Spleen (tissue), 11 donors: Measurements from ENCODE around the gene VSIG10L2. TPM values are rescaled to one million over a fixed set of nuclear protein-coding genes. Genes with fewer than 3 reads are reported as not detected.
A peak's percentile ranks its signal among the peaks of the same experiment; 100 is the strongest.

Experiments
- DNase-seq: peaks from one replicate; pipeline ENCODE4 v3.0.0-alpha.2; 2020
- H3K27ac ChIP-seq, 8 donors: fragments of 200-600 bp; sonication (generic) in 7 of 8; 1 replicate in 4 of 8; 2 replicates in 4 of 8; pipeline versions ENCODE4 v1.5.0 to v1.8.0; 2016 to 2021; ENCODE audit warnings: inconsistent platforms in 4 of 8, mild to moderate bottlenecking in 4 of 8, moderate library complexity in 1 of 8
- H3K27me3 ChIP-seq, 7 donors: fragments of 200-600 bp; sonication (generic) in 6 of 7; replicated peaks in 1 of 7; 1 replicate in 4 of 7; 2 replicates in 3 of 7; pipeline versions ENCODE4 v1.5.0 to v1.8.0; 2016 to 2021; ENCODE audit warnings: inconsistent platforms in 3 of 7, mild to moderate bottlenecking in 1 of 7
- H3K36me3 ChIP-seq, 6 donors: fragments of 200-600 bp; sonication (generic) in 5 of 6; 1 replicate in 4 of 6; 2 replicates in 2 of 6; pipeline versions ENCODE4 v1.5.0 to v1.8.0; 2016 to 2021; ENCODE audit warnings: inconsistent platforms in 2 of 6
- H3K4me1 ChIP-seq, 6 donors: fragments of 200-600 bp; sonication (generic) in 5 of 6; 1 replicate in 3 of 6; 2 replicates in 3 of 6; pipeline versions ENCODE4 v1.5.0 to v1.8.0; 2016 to 2021; ENCODE audit warnings: inconsistent platforms in 3 of 6
- H3K4me3 ChIP-seq, 8 donors: fragments of 200-600 bp; sonication (generic) in 7 of 8; 1 replicate in 4 of 8; 2 replicates in 4 of 8; pipeline versions ENCODE4 v1.5.0 to v1.8.0; 2016 to 2021; ENCODE audit warnings: inconsistent platforms in 4 of 8, mild to moderate bottlenecking in 4 of 8, moderate library complexity in 2 of 8
- H3K9me3 ChIP-seq, 8 donors: fragments of 200-600 bp; sonication (generic) in 7 of 8; 1 replicate in 4 of 8; 2 replicates in 4 of 8; pipeline versions ENCODE4 v1.5.0 to v1.8.0; 2016 to 2021; ENCODE audit warnings: inconsistent platforms in 4 of 8
- CTCF ChIP-seq, 11 experiments: fragments of 200-600 bp in 7 of 11; fragments of 450-650 bp in 4 of 11; sonication (generic) in 4 of 11; IDR thresholded peaks in 8 of 11; conservative IDR thresholded peaks in 3 of 11; 1 replicate in 7 of 11; 2 replicates in 4 of 11; pipeline versions ENCODE4 v1.4.0 to v1.8.0; 2016 to 2021; ENCODE audit warnings: antibody characterized with exemption in 11 of 11, inconsistent platforms in 4 of 11, mild to moderate bottlenecking in 1 of 11
- POLR2A ChIP-seq, 3 donors: fragments of 450-650 bp; IDR thresholded peaks; one replicate each; pipeline ENCODE4 v1.5.1; 2017; ENCODE audit warnings: antibody characterized with exemption in 3 of 3, mild to moderate bottlenecking in 1 of 3
- POLR2AphosphoS5 ChIP-seq, 3 donors: sonication (generic); formaldehyde crosslinking; IDR thresholded peaks; one replicate each; pipeline ENCODE4 v1.5.1; 2017; ENCODE audit warnings: antibody characterized with exemption in 3 of 3
- WGBS, 5 donors: extraction: QIAGEN DNeasy Blood & Tissue Kit in 3 of 5; methylation state at CpG; one replicate each; pipeline versions ENCODE4 v1.1.5 to v1.1.7; 2013 to 2018; 5-methylcytosine and 5-hydroxymethylcytosine counted together
- intact Hi-C: fragments of 100-400 bp; cut with DNase I; formaldehyde crosslinking; loops from one replicate; pipeline ENCODE4 v1.15.0; 2023; ENCODE audit warnings: low total_unique reads
- polyA plus RNA-seq, 3 donors: library from polyadenylated mRNA; stranded (reverse); fragments of 200-250 nt; gene quantifications; one replicate each; pipeline ENCODE4 v1.2.1, GENCODE V29; 2013
- total RNA-seq, 7 donors: library from RNA; depleted of rRNA in 3 of 7; stranded (reverse); fragments of >200 nt in 3 of 7; fragmentation: NEBNext Ultra II Directional in 4 of 7; extraction: Animal tissue kit (Norgen Biotek cat#: 25700) in 4 of 7; gene quantifications; one replicate each; pipeline versions ENCODE4 v1.1.0 to v1.2.1, GENCODE V29; 2016 to 2021
- donor health status: healthy with polysubstance abuse.
- donor health status: DM: no; HTN: no; CAD: no; lungs with moderate emphysema.
- donor health status: DM: no; HTN: no; CAD: no.
- donor health status: Bipolar disorder and iron deficiency.
- donor health status: healthy.
- donor health status: DM: no; HTN: no; CAD: no.
- donor health status: DM: yes; HTN: yes; CAD: no.

VSIG10L2 gene
- total and polyA plus RNA-seq, 10 donors: 1.2 to 7.1 (median 3.1) TPM; not detected in 1

- Histone ChIP-seq H3K4me1 (peaks cover 0 to 7% (median 0%) of the 10 kb centered on the region in 6 donors), H3K9me3 (no peaks in the 10 kb centered on the region), H3K36me3 (no peaks in the 10 kb centered on the region), H3K27ac (no peak overlapping the region), H3K27me3 (peaks cover 0 to 15% (median 0%) of the 10 kb centered on the region in 7 donors), H3K4me3 (no peak overlapping the region)
- no peak for DNase-seq
- TF ChIP-seq POLR2AphosphoS5 (IDR thresholded peaks at IDR 0.05) (no peak), CTCF (IDR thresholded peaks at IDR 0.05 in 8 of 11, conservative IDR thresholded peaks at IDR 0.05 in 3 of 11) (peak in 6 of 11 experiments; percentile 27 to 63 (median 54)), POLR2A (IDR thresholded peaks at IDR 0.05) (no peak)
- intact Hi-C loops: no loop called here
- 36 to 46% (median 41%) methylated on average over 17 to 20 of the region's 20 CpGs for WGBS, 5 donors
Measured at GRCh38 chr11:125941619-125942611, 3.9 kb upstream of the VSIG10L2 start.

- intact Hi-C loops: no loop called here
Measured at GRCh38 chr11:125942771-125943428, 2.9 kb upstream of the VSIG10L2 start.

GRCh38 chr11:125943661-125944349 lies 2.0 kb upstream of the VSIG10L2 start:
- H3K4me1 ChIP-seq: peaks cover 0 to under 1% (median 0%) of the 10 kb centered on the region in 6 donors
- H3K27ac ChIP-seq: no peak overlapping the region
- no peaks in the 10 kb centered on the region for H3K9me3 ChIP-seq
- TF ChIP-seq POLR2A (IDR thresholded peaks at IDR 0.05) (no peak), CTCF (IDR thresholded peaks at IDR 0.05 in 8 of 11, conservative IDR thresholded peaks at IDR 0.05 in 3 of 11) (no peak), POLR2AphosphoS5 (IDR thresholded peaks at IDR 0.05) (no peak)
- H3K36me3 ChIP-seq: no peaks in the 10 kb centered on the region
- DNase-seq: no peak
- WGBS, 5 donors: 82 to 92% (median 90%) methylated on average over 9 of the region's 9 CpGs
- intact Hi-C loops: no loop called here
- H3K27me3 ChIP-seq: peaks cover 0 to 15% (median 0%) of the 10 kb centered on the region in 7 donors
- no peak overlapping the region for H3K4me3 ChIP-seq

More at GRCh38 chr11:125942771-125943428, 2.9 kb upstream of the VSIG10L2 start:
- DNase-seq: no peak
- Histone ChIP-seq H3K4me1 (peaks cover 0 to 7% (median 0%) of the 10 kb centered on the region in 6 donors), H3K4me3 (no peak overlapping the region), H3K27ac (no peak overlapping the region), H3K36me3 (no peaks in the 10 kb centered on the region), H3K9me3 (no peaks in the 10 kb centered on the region), H3K27me3 (peaks cover 0 to 15% (median 0%) of the 10 kb centered on the region in 7 donors)
- 87 to 92% (median 89%) methylated on average over 11 to 12 of the region's 12 CpGs for WGBS, 5 donors
- TF ChIP-seq POLR2AphosphoS5 (IDR thresholded peaks at IDR 0.05) (no peak), CTCF (IDR thresholded peaks at IDR 0.05 in 8 of 11, conservative IDR thresholded peaks at IDR 0.05 in 3 of 11) (no peak), POLR2A (IDR thresholded peaks at IDR 0.05) (no peak)
